IPS DF 6.9 (cell line): ENCODE results near the gene HECTD3.
A peak's percentile ranks its signal among the peaks of the same experiment; 100 is the strongest.

Experiments used
- DNase-seq: peaks from one replicate; pipeline ENCODE4 v3.0.0-alpha.2; 2013; ENCODE audit warnings: low read depth, low spot score
- H3K27ac ChIP-seq: one replicate; pipeline ENCODE4 v1.5.1; 2013; ENCODE audit warnings: low read length, control low read depth
- H3K27me3 ChIP-seq: 2 replicates; pipeline ENCODE4 v1.6.1; 2013; ENCODE audit warnings: mild to moderate bottlenecking, low read length; ENCODE audit not compliant: control insufficient read depth, insufficient read depth
- H3K36me3 ChIP-seq: 2 replicates; pipeline ENCODE4 v1.6.1; 2013; ENCODE audit warnings: low read length; ENCODE audit not compliant: control insufficient read depth, insufficient read depth
- H3K4me1 ChIP-seq: 2 replicates; pipeline ENCODE4 v1.6.1; 2013; ENCODE audit warnings: low read length; ENCODE audit not compliant: control insufficient read depth, insufficient read depth
- H3K4me3 ChIP-seq: 2 replicates; pipeline ENCODE4 v1.5.1; 2013; ENCODE audit warnings: mild to moderate bottlenecking, low read length
- H3K9me3 ChIP-seq: 2 replicates; pipeline ENCODE4 v1.6.1; 2013; ENCODE audit warnings: low read length, inconsistent platforms; ENCODE audit not compliant: control insufficient read depth, insufficient read depth
- WGBS: extraction: QIAGEN DNeasy Blood & Tissue Kit; methylation state at CpG from one replicate; pipeline ENCODE4 v1.1.7; 2013; ENCODE audit warnings: mixed read lengths, missing lambda C conversion rate; ENCODE audit not compliant: insufficient read length, insufficient coverage; 5-methylcytosine and 5-hydroxymethylcytosine counted together

The HECTD3 gene

GRCh38 chr1:45010855-45011811 is at the start of gene HECTD3:
TSS of gene HECTD3 (minus strand) at chr1:45011324. CDS start at chr1:45011257, 67 bp downstream.
- H3K27ac ChIP-seq, result no peak within 1 kb of the TSS
- no peaks in the 10 kb centered on the region for H3K9me3 ChIP-seq
- no peak for DNase-seq
- H3K36me3 ChIP-seq, result peaks cover 2% of the 10 kb centered on the region; the same call in 1 of the 2 replicates
- WGBS, result no CpG with 5 or more reads among the region's 62 CpGs
- peaks cover 7% of the 10 kb centered on the region; the same call in 1 of the 2 replicates for H3K4me1 ChIP-seq
- H3K27me3 ChIP-seq, result no peaks in the 10 kb centered on the region
- H3K4me3 ChIP-seq, result peak within 1 kb of the TSS; percentile 91

- H3K9me3 ChIP-seq, result no peaks in the 10 kb centered on the region
- no peak overlapping the region for H3K4me3 ChIP-seq
- no peaks in the 10 kb centered on the region for H3K4me1 ChIP-seq
- DNase-seq, result no peak
- no CpG with 5 or more reads among the region's 2 CpGs for WGBS
- no peaks in the 10 kb centered on the region for H3K27me3 ChIP-seq
- no peak overlapping the region for H3K27ac ChIP-seq
- H3K36me3 ChIP-seq, result no peaks in the 10 kb centered on the region
These were observed 48.7 kb upstream of the HECTD3 start for GRCh38 chr1:45059829-45060228.

GRCh38 chr1:45057542-45057941 is 46.4 kb upstream of the HECTD3 start:
- H3K27me3 ChIP-seq, result no peaks in the 10 kb centered on the region
- no peaks in the 10 kb centered on the region for H3K4me1 ChIP-seq
- H3K36me3 ChIP-seq, result no peaks in the 10 kb centered on the region
- no peak overlapping the region for H3K4me3 ChIP-seq
- no peak for DNase-seq
- H3K9me3 ChIP-seq, result no peaks in the 10 kb centered on the region
- no peak overlapping the region for H3K27ac ChIP-seq
- no CpG with 5 or more reads among the region's 1 CpG for WGBS

GRCh38 chr1:45051005-45051772 is 40.1 kb upstream of the HECTD3 start:
- Histone ChIP-seq H3K27me3 (no peaks in the 10 kb centered on the region), H3K4me3 (no peak overlapping the region), H3K9me3 (no peaks in the 10 kb centered on the region), H3K36me3 (no peaks in the 10 kb centered on the region), H3K4me1 (no peaks in the 10 kb centered on the region), H3K27ac (no peak overlapping the region)
- DNase-seq, result no peak
- no CpG with 5 or more reads among the region's 2 CpGs for WGBS

GRCh38 chr1:45047032-45047431 is 35.9 kb upstream of the HECTD3 start:
- Histone ChIP-seq H3K27ac (no peak overlapping the region), H3K27me3 (no peaks in the 10 kb centered on the region), H3K36me3 (no peaks in the 10 kb centered on the region), H3K9me3 (no peaks in the 10 kb centered on the region), H3K4me1 (peaks cover 2% of the 10 kb centered on the region; the same call in 1 of the 2 replicates), H3K4me3 (no peak overlapping the region)
- WGBS, result no CpG with 5 or more reads among the region's 5 CpGs
- no peak for DNase-seq

- Histone ChIP-seq H3K9me3 (no peaks in the 10 kb centered on the region), H3K4me1 (peaks cover 2% of the 10 kb centered on the region; the same call in 1 of the 2 replicates), H3K27ac (no peak overlapping the region), H3K27me3 (no peaks in the 10 kb centered on the region), H3K4me3 (no peak overlapping the region), H3K36me3 (no peaks in the 10 kb centered on the region)
- DNase-seq, result no peak
- WGBS, result no CpG with 5 or more reads among the region's 1 CpG
These were observed 33.8 kb upstream of the HECTD3 start for GRCh38 chr1:45044916-45045315.

- WGBS, result no CpG with 5 or more reads among the region's 5 CpGs
- no peak for DNase-seq
- Histone ChIP-seq H3K27ac (no peak overlapping the region), H3K36me3 (no peaks in the 10 kb centered on the region), H3K9me3 (no peaks in the 10 kb centered on the region), H3K27me3 (no peaks in the 10 kb centered on the region), H3K4me3 (no peak overlapping the region), H3K4me1 (peaks cover 2% of the 10 kb centered on the region; the same call in 1 of the 2 replicates)
These were observed 32.0 kb upstream of the HECTD3 start for GRCh38 chr1:45043094-45043493.

- WGBS, result no CpG with 5 or more reads among the region's 5 CpGs
- Histone ChIP-seq H3K27me3 (no peaks in the 10 kb centered on the region), H3K4me3 (no peak overlapping the region), H3K27ac (no peak overlapping the region), H3K9me3 (no peaks in the 10 kb centered on the region), H3K4me1 (peaks cover 2% of the 10 kb centered on the region; the same call in 1 of the 2 replicates), H3K36me3 (no peaks in the 10 kb centered on the region)
- no peak for DNase-seq
These were observed 29.2 kb upstream of the HECTD3 start for GRCh38 chr1:45040297-45040696.

GRCh38 chr1:45038661-45039364 is 27.7 kb upstream of the HECTD3 start:
- no peak for DNase-seq
- no CpG with 5 or more reads among the region's 8 CpGs for WGBS
- peaks cover 2% of the 10 kb centered on the region; the same call in 1 of the 2 replicates for H3K4me1 ChIP-seq

GRCh38 chr1:45038240-45038639 is 27.1 kb upstream of the HECTD3 start:
- Histone ChIP-seq H3K4me1 (peaks cover 2% of the 10 kb centered on the region; the same call in 1 of the 2 replicates), H3K9me3 (no peaks in the 10 kb centered on the region), H3K36me3 (no peaks in the 10 kb centered on the region), H3K27ac (no peak overlapping the region), H3K27me3 (no peaks in the 10 kb centered on the region), H3K4me3 (no peak overlapping the region)
- no peak for DNase-seq
- WGBS, result no CpG with 5 or more reads among the region's 2 CpGs

More at GRCh38 chr1:45038661-45039364, 27.7 kb upstream of the HECTD3 start:
- H3K27ac ChIP-seq, result no peak overlapping the region
- H3K27me3 ChIP-seq, result no peaks in the 10 kb centered on the region
- no peaks in the 10 kb centered on the region for H3K9me3 ChIP-seq
- H3K36me3 ChIP-seq, result no peaks in the 10 kb centered on the region
- H3K4me3 ChIP-seq, result no peak overlapping the region
